ENCODE results near the gene CCDC195.

CCDC195 gene

DNA sequence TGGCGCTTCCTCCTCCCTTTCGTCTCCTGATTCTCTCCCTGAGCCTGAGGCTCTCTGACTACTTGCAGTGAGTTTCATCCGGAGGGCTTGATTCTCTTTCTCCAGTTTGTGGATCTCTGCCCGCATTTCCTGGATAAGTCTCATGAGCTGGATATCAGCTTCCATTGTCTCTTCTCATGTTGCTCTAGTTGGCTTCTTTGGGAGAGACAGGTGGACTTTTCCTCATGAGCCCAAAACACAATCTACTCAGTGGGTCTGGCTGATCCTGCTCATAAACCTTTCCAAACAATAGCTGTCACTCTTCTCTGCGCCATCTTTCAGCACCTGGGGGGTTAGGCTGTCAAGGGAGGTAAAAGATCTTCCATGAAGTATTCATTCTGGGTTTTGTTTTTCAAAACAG lies at the start of gene CCDC195:
Gene CCDC195, minus strand, starts transcription at position 165 of the 400 bp plus-strand sequence. Its CDS starts 0 bp downstream, at position 165.
- Mint-ChIP-seq H3K27me3 (no peaks in the 10 kb centered on the region), H3K27ac (no peak within 1 kb of the TSS), H3K9me3 (peaks cover 4% of the 10 kb centered on the region), H3K36me3 (ENCODE audit: low read depth) (no peaks in the 10 kb centered on the region), H3K4me1 (no peaks in the 10 kb centered on the region), H3K4me3 (no peak within 1 kb of the TSS)
- no peak for DNase-seq
- ATAC-seq = no peak

DNA sequence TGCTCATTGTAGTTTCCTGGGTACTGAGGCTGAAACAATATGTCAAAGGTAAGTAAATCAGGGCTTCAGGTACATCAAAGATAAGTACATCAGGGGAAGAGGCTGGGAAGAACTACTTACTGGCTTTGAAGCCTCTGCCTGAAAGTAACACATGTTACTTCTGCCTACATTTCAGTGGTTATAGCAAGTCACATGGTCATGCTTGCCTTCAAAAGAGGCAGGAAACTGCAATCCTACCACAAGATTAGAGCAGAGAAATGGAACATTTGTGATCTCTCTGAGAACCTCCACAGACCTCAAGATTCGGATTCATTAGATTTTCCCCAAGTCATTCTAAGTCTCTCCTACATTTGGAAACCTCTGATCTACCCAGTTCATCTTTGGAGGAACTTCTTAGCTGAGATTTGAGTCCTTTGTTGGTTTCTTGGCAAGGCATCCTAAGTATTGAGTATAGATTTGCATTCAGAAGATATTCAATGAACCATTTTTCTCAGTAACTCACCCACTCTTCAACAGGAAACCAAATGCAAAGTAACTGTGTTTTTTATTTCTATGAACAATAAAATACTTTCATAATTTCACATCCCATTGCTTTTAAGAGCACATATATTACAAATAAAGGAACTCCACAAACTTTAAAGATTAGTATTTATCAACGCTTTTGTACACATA lies 48.5 kb upstream of the CCDC195 start:
- Mint-ChIP-seq H3K27me3 (no peaks in the 10 kb centered on the region), H3K4me3 (no peak overlapping the region), H3K27ac (peak overlapping the region; percentile 70), H3K36me3 (ENCODE audit: low read depth) (peaks cover 95% of the 10 kb centered on the region), H3K4me1 (peaks cover 23% of the 10 kb centered on the region), H3K9me3 (peaks cover 8% of the 10 kb centered on the region)
- ATAC-seq (peak; percentile 64), DNase-seq (no peak)

GRCh38 chr2:224757934-224758548 lies 41.9 kb upstream of the CCDC195 start:
- ATAC-seq (no peak), DNase-seq (peak; percentile 7)
- no peaks in the 10 kb centered on the region for H3K4me1 Mint-ChIP-seq
- no peak overlapping the region for H3K27ac Mint-ChIP-seq
- no peak overlapping the region for H3K4me3 Mint-ChIP-seq
- peaks cover 57% of the 10 kb centered on the region for H3K36me3 Mint-ChIP-seq (ENCODE audit: low read depth)
- H3K27me3 Mint-ChIP-seq = no peaks in the 10 kb centered on the region
- peaks cover 26% of the 10 kb centered on the region for H3K9me3 Mint-ChIP-seq

GRCh38 chr2:224753743-224754540 lies 37.8 kb upstream of the CCDC195 start:
- no peak for DNase-seq
- no peak overlapping the region for H3K27ac Mint-ChIP-seq
- H3K36me3 Mint-ChIP-seq (ENCODE audit: low read depth) = peaks cover 19% of the 10 kb centered on the region
- peaks cover 18% of the 10 kb centered on the region for H3K9me3 Mint-ChIP-seq
- H3K27me3 Mint-ChIP-seq = peaks cover 2% of the 10 kb centered on the region
- H3K4me1 Mint-ChIP-seq = no peaks in the 10 kb centered on the region
- ATAC-seq = no peak
- no peak overlapping the region for H3K4me3 Mint-ChIP-seq

DNA sequence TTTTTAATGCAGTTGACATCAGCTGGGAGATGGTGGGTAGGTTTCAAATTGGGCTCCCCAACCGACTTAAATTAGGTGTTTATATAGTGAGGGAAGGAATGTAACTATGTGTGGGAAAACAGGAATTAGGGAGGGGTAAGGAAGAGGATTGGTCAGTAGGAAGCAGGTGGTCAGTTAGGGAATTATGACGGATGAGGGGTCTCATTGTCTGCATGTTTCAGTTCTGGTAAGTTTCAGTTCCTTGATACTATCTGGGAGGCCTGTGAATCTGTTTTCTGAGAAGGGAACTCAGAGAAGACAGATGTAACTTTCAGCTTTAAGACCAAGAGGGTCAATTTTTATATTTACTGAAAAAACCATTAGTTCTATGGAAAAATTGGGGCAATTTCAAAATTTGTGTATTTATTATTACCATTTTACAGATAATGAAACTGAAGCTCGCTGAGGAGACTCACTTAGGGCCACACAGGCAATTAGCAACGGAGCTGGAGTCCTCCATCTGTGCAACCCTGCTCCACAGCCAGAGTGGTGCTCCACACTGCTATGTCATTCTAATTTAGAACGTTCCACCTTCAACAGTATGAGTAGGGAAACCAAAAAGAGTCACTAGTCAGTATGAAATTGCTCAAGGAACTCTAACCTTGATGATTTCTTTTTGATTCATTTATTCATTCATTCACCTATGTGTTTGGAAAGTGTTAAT lies 36.0 kb upstream of the CCDC195 start:
- peaks cover 1% of the 10 kb centered on the region for H3K36me3 Mint-ChIP-seq (ENCODE audit: low read depth)
- peaks cover 2% of the 10 kb centered on the region for H3K27me3 Mint-ChIP-seq
- no peak overlapping the region for H3K27ac Mint-ChIP-seq
- no peak for ATAC-seq
- peaks cover 6% of the 10 kb centered on the region for H3K9me3 Mint-ChIP-seq
- DNase-seq = no peak
- no peak overlapping the region for H3K4me3 Mint-ChIP-seq
- H3K4me1 Mint-ChIP-seq = no peaks in the 10 kb centered on the region

DNA sequence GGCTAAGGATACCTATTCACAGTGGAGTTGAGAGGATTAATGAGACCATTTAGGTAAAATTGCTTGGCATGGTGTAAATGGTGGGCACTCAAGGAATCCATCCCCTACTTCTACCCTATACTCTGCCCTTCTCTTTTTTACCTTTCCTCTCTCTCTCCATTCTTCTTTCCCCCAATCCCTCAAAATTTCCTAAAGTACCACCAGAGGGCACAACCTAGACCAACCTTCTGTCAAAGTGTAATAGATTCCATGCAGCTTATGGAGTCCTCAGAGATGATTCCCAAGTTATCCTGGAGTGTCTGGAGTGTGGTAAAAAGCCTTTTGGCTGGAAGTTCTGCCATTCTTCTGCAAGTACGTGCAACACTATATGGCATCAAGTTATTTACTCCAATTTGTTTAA lies 33.0 kb upstream of the CCDC195 start:
- DNase-seq = no peak
- H3K27ac Mint-ChIP-seq = no peak overlapping the region

GRCh38 chr2:224747765-224748164 lies 31.6 kb upstream of the CCDC195 start:
- DNase-seq (no peak), ATAC-seq (no peak)
- Mint-ChIP-seq H3K27me3 (peaks cover 2% of the 10 kb centered on the region), H3K9me3 (no peaks in the 10 kb centered on the region), H3K4me3 (no peak overlapping the region), H3K36me3 (ENCODE audit: low read depth) (no peaks in the 10 kb centered on the region), H3K27ac (no peak overlapping the region), H3K4me1 (no peaks in the 10 kb centered on the region)

More for the DNA sequence above, 33.0 kb upstream of the CCDC195 start:
- ATAC-seq = no peak
- peaks cover 2% of the 10 kb centered on the region for H3K27me3 Mint-ChIP-seq
- H3K4me1 Mint-ChIP-seq = no peaks in the 10 kb centered on the region
- no peak overlapping the region for H3K4me3 Mint-ChIP-seq
- H3K9me3 Mint-ChIP-seq = no peaks in the 10 kb centered on the region
- H3K36me3 Mint-ChIP-seq (ENCODE audit: low read depth) = no peaks in the 10 kb centered on the region

- Mint-ChIP-seq H3K27ac (no peak overlapping the region), H3K36me3 (ENCODE audit: low read depth) (peaks cover 6% of the 10 kb centered on the region), H3K4me3 (no peak overlapping the region), H3K27me3 (no peaks in the 10 kb centered on the region), H3K9me3 (peaks cover 24% of the 10 kb centered on the region), H3K4me1 (no peaks in the 10 kb centered on the region)
- DNase-seq (no peak), ATAC-seq (no peak)
These were observed 20.1 kb upstream of the CCDC195 start for GRCh38 chr2:224736227-224736626.

DNA sequence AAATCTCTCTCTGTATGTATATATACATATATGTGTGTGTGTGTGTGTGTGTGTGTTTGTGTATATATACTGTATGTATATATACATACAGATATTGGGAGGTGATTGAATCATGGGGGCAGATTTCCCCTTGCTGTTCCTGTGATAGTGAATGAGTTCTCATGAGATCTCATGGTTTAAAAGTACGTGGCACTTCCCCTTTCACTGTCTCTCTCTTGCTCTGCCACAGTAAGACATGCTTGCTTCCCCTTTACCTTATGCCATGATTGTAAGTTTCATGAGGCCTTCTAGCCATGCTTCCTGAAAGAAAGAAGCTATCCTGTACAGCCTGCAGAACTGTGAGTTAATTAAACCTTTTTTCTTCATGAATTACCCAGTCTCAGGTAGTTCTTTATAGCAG lies 18.8 kb upstream of the CCDC195 start:
- DNase-seq (no peak), ATAC-seq (no peak)
- H3K9me3 Mint-ChIP-seq = peaks cover 24% of the 10 kb centered on the region
- H3K27ac Mint-ChIP-seq = no peak overlapping the region
- no peaks in the 10 kb centered on the region for H3K27me3 Mint-ChIP-seq
- peaks cover 6% of the 10 kb centered on the region for H3K36me3 Mint-ChIP-seq (ENCODE audit: low read depth)
- no peaks in the 10 kb centered on the region for H3K4me1 Mint-ChIP-seq
- no peak overlapping the region for H3K4me3 Mint-ChIP-seq

DNA sequence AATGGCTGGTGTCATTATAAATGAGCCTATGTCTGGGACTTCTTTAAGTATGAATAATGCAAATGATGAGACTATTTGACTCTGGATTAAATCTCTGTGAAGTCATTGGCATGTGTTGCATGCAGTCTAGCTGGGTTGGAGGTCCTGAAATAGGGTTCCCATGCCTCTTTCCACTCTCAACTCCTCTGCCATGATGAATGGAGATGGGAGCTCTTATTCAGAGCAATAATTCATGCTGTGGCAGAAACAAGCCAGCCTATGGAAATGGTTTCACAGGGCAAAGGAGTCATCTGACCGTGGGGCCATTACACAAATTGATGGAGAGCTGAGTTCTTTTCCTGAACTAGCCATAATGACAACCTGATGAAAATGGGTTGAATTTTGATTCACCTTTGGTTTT lies 15.5 kb upstream of the CCDC195 start:
- ATAC-seq = no peak

GRCh38 chr2:224729435-224729834 lies 13.3 kb upstream of the CCDC195 start:
- Mint-ChIP-seq H3K9me3 (peaks cover 28% of the 10 kb centered on the region), H3K27me3 (no peaks in the 10 kb centered on the region), H3K27ac (no peak overlapping the region), H3K36me3 (ENCODE audit: low read depth) (peaks cover 2% of the 10 kb centered on the region), H3K4me1 (no peaks in the 10 kb centered on the region), H3K4me3 (no peak overlapping the region)
- DNase-seq (no peak), ATAC-seq (no peak)

More for the DNA sequence above, 15.5 kb upstream of the CCDC195 start:
- Mint-ChIP-seq H3K4me1 (no peaks in the 10 kb centered on the region), H3K36me3 (ENCODE audit: low read depth) (peaks cover 2% of the 10 kb centered on the region), H3K27ac (no peak overlapping the region), H3K27me3 (no peaks in the 10 kb centered on the region), H3K9me3 (peaks cover 35% of the 10 kb centered on the region), H3K4me3 (no peak overlapping the region)
- DNase-seq = no peak

DNA sequence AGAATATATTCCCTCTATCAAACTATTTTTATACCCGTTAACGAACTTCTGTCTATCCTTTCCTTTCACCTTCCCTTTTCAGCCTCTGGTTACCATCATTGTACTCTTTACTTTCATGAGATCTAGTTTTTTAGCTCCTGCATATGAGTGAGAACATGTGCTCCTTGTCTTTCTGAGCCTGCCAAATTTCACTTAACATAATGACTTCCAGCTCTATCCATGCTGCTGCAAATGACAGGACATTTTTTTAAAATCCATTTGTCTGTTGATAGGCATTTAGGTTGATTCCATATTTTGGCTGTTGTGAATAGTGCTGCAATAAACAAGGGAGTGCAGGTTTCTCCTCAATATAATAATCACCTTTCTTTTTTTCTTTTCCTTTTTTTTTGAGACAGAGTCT lies 8.2 kb upstream of the CCDC195 start:
- peaks cover 2% of the 10 kb centered on the region for H3K36me3 Mint-ChIP-seq (ENCODE audit: low read depth)
- no peak overlapping the region for H3K4me3 Mint-ChIP-seq
- peaks cover 24% of the 10 kb centered on the region for H3K9me3 Mint-ChIP-seq

GRCh38 chr2:224723586-224724217 lies 7.5 kb upstream of the CCDC195 start:
- ATAC-seq (no peak), DNase-seq (no peak)
- no peak overlapping the region for H3K27ac Mint-ChIP-seq
- peaks cover 2% of the 10 kb centered on the region for H3K27me3 Mint-ChIP-seq
- peaks cover 2% of the 10 kb centered on the region for H3K36me3 Mint-ChIP-seq (ENCODE audit: low read depth)
- H3K9me3 Mint-ChIP-seq = peaks cover 22% of the 10 kb centered on the region
- H3K4me3 Mint-ChIP-seq = no peak overlapping the region
- H3K4me1 Mint-ChIP-seq = no peaks in the 10 kb centered on the region

More for the DNA sequence above, 8.2 kb upstream of the CCDC195 start:
- Mint-ChIP-seq H3K4me1 (no peaks in the 10 kb centered on the region), H3K27me3 (peaks cover 2% of the 10 kb centered on the region), H3K27ac (no peak overlapping the region)
- no peak for ATAC-seq
- no peak for DNase-seq

DNA sequence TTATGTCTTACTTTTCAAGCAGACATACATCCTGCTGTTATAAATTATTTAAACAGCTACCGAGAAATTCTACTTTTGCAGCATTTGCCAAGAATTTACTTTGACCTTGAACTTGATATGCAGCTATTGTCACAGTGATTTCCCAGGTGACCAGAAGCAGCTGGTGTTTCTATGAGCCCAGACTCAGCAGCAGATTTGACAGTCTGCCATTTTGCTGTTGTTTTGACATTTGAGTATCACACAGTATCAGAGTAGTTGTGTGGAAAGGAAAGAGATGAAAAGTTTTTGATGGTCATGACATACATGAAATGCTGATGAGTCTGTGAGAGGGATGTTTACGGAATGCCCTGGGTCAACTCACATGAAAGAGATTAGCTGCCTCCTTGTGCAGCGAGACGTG lies 6.6 kb upstream of the CCDC195 start:
- H3K9me3 Mint-ChIP-seq = peaks cover 14% of the 10 kb centered on the region
- H3K27me3 Mint-ChIP-seq = peaks cover 2% of the 10 kb centered on the region
- H3K4me3 Mint-ChIP-seq = no peak overlapping the region
- no peak overlapping the region for H3K27ac Mint-ChIP-seq
- no peaks in the 10 kb centered on the region for H3K4me1 Mint-ChIP-seq
- ATAC-seq (no peak), DNase-seq (no peak)
- H3K36me3 Mint-ChIP-seq (ENCODE audit: low read depth) = no peaks in the 10 kb centered on the region
